ENCODE data around the gene VSIG2. TPM values are rescaled to one million over a fixed set of nuclear protein-coding genes. Genes with fewer than 3 reads are reported as not detected.

The VSIG2 gene
- total RNA-seq, 1 experiment from 2014 or later, result not detected

DNA sequence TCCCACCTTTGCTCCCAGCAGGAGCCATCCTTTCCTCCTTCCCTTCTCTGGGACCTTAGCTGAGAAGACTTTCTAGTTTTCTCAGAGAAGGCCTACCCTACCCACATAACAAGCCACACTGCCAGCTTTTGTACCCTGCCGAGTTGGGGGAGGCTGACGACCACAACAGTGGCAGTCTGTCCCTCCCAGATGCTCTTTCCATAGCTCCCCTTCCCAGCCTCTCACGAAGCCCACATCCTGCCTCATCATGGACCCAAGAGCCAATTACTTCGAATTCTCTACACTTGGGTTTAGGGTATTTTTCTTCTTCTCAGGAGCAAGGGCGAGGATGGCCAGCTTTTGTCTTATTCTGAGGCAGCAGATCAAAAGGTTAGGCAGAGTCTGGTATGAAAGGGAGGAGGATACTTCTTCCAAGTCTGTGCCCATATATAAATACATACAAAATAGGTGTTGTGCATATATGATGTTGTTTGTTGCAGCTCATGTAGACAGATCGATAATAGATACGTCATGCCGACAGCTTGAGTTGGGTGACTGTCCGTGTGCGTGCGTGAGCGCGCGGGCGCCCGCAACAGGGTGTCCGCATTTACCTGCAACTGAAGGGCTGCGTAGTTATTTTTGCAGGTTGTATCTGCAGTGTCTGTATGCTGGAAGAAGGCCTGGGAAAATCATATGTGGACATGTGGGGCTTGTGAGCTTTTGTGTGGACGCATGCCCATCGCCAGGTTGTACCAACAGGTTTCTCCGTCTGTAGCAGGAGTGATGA is 13.2 kb downstream of the VSIG2 start:
- intact Hi-C loops (cut with micrococcal nuclease; ENCODE audit: unreplicated experiment), result loop anchor here (1.0 kb wide), 5 partner anchors 8 to 66 kb away; partner anchors contain the start of genes SIAE and SPA17
- Histone ChIP-seq H3K4me3 (ENCODE audit: low read depth, low read length) (no peak overlapping the region; the same call in 1 of the 2 replicates), H3K9me3 (no peaks in the 10 kb centered on the region), H3K36me3 (ENCODE audit: control insufficient read depth, insufficient read depth, low read length) (no peaks in the 10 kb centered on the region), H3K4me1 (peaks cover 6% of the 10 kb centered on the region), H3K27me3 (replicated peaks; ENCODE audit: control insufficient read depth, insufficient read depth, low read length) (peaks cover 8% of the 10 kb centered on the region)
- ChIA-PET POLR2A (interaction anchor here (0.7 kb wide), 1 partner anchor 9 kb away, joined by 3 read pairs; no protein-coding TSS in a partner anchor), CTCF (interaction anchor here (0.7 to 2.1 kb wide), 8 partner anchors 14 to 137 kb away, joined by 3 to 12 read pairs (median 6); partner anchors contain the start of genes ESAM and TBRG1)
- peak overlapping the region; percentile 65 for H3K4me3 Mint-ChIP-seq (ENCODE audit: unreplicated experiment)
- TF ChIP-seq, protein P1, sequence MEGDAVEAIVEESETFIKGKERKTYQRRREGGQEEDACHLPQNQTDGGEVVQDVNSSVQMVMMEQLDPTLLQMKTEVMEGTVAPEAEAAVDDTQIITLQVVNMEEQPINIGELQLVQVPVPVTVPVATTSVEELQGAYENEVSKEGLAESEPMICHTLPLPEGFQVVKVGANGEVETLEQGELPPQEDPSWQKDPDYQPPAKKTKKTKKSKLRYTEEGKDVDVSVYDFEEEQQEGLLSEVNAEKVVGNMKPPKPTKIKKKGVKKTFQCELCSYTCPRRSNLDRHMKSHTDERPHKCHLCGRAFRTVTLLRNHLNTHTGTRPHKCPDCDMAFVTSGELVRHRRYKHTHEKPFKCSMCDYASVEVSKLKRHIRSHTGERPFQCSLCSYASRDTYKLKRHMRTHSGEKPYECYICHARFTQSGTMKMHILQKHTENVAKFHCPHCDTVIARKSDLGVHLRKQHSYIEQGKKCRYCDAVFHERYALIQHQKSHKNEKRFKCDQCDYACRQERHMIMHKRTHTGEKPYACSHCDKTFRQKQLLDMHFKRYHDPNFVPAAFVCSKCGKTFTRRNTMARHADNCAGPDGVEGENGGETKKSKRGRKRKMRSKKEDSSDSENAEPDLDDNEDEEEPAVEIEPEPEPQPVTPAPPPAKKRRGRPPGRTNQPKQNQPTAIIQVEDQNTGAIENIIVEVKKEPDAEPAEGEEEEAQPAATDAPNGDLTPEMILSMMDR (IDR thresholded peaks at IDR 0.05; ENCODE audit: insufficient read depth in 1 of 2, low read depth in 1 of 2, low read length in 1 of 2, severe bottlenecking in 1 of 2, unreplicated experiment in 1 of 2), result no peak
- H3K27ac Mint-ChIP-seq (ENCODE audit: unreplicated experiment), result no peak overlapping the region
- H3K27me3 Mint-ChIP-seq (ENCODE audit: insufficient read depth, unreplicated experiment), result peaks cover 47% of the 10 kb centered on the region
- DNase-seq, result no peak
- no peaks in the 10 kb centered on the region for H3K36me3 Mint-ChIP-seq (ENCODE audit: insufficient read depth, unreplicated experiment)
- H3K4me1 Mint-ChIP-seq (ENCODE audit: low read depth, unreplicated experiment), result peaks cover 6% of the 10 kb centered on the region
- H3K9me3 Mint-ChIP-seq (ENCODE audit: unreplicated experiment), result no peaks in the 10 kb centered on the region
- no TSS peak for BruUV-seq (replicated peaks)

DNA sequence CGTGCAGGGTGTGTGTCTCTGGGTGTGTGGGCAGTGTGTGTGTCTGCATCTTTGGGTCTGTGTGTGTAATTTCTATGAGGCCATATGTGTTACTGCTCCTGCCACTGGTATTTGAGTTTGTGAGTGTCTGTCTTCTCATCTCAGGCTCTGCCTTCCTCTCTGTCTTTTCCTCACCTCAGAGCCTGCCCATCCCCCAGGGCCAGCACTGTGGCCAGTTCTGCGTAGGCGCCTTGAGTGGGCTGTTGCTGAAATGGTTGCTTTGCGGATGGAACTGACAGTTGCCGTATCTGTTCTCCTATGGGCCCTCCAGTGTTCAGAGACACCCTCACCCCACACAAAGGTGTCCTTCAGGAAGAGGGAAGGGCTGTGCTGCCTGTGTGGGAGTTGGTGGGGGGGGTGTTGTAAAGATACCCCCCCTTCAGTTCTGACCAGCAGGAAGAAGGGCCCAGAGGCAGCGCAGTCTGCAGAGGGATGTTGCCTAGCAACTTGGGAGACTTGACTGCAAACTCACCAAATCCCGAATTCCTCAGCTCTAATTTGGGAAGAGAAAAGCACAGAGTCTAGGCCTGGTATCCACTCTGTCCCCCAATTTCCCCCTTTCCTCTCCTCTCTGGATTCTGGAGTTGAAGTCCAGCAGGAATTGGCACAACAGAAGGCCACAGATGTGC is 14.3 kb downstream of the VSIG2 start:
- H3K9me3 ChIP-seq, result no peaks in the 10 kb centered on the region
- no TSS peak for BruUV-seq (replicated peaks)
- intact Hi-C loops (cut with micrococcal nuclease; ENCODE audit: unreplicated experiment), result no loop called here
- H3K4me3 ChIP-seq (ENCODE audit: low read depth, low read length), result no peak overlapping the region
- DNase-seq, result no peak
- CTCF ChIA-PET, result no interaction called here
- Mint-ChIP-seq H3K9me3 (ENCODE audit: unreplicated experiment) (no peaks in the 10 kb centered on the region), H3K4me1 (ENCODE audit: low read depth, unreplicated experiment) (peaks cover 6% of the 10 kb centered on the region), H3K27me3 (ENCODE audit: insufficient read depth, unreplicated experiment) (peaks cover 46% of the 10 kb centered on the region), H3K4me3 (ENCODE audit: unreplicated experiment) (no peak overlapping the region), H3K36me3 (ENCODE audit: insufficient read depth, unreplicated experiment) (no peaks in the 10 kb centered on the region), H3K27ac (ENCODE audit: unreplicated experiment) (no peak overlapping the region)
- H3K4me1 ChIP-seq, result peaks cover 6% of the 10 kb centered on the region
- peaks cover 8% of the 10 kb centered on the region for H3K27me3 ChIP-seq (replicated peaks; ENCODE audit: control insufficient read depth, insufficient read depth, low read length)
- TF ChIP-seq, protein P1 (IDR thresholded peaks at IDR 0.05; ENCODE audit: insufficient read depth in 1 of 2, low read depth in 1 of 2, low read length in 1 of 2, severe bottlenecking in 1 of 2, unreplicated experiment in 1 of 2), result no peak
- POLR2A ChIA-PET, result interaction anchor here (0.6 kb wide), 1 partner anchor 64 kb away, joined by 4 read pairs; no protein-coding TSS in a partner anchor
- no peaks in the 10 kb centered on the region for H3K36me3 ChIP-seq (ENCODE audit: control insufficient read depth, insufficient read depth, low read length)

DNA sequence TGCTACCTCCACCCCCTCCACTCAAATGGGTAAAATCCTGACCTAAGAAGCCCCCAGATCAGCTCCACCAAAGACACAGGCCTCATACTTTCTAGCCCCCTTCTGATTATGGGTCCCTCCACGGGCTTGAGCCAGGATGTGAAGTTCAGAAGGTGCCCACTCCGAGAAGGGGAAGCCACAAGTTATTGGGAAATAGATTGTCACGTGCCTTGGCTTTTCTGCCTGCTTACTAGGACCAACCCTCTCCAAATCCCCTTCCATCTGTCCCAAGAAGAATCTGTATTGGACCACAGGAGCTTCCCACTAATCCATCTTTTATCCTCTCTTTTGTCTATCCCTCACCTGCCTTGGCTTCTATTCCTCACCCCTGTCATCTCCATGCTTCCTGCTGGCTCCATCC is 15.3 kb downstream of the VSIG2 start:
- H3K9me3 ChIP-seq, result no peaks in the 10 kb centered on the region
- ChIA-PET CTCF (interaction anchor here (0.7 kb wide), 1 partner anchor 67 kb away, joined by 3 read pairs; no protein-coding TSS in a partner anchor), POLR2A (no interaction called here)
- no peak for DNase-seq
- Mint-ChIP-seq H3K27ac (ENCODE audit: unreplicated experiment) (no peak overlapping the region), H3K4me3 (ENCODE audit: unreplicated experiment) (no peak overlapping the region), H3K36me3 (ENCODE audit: insufficient read depth, unreplicated experiment) (no peaks in the 10 kb centered on the region), H3K4me1 (ENCODE audit: low read depth, unreplicated experiment) (peaks cover 6% of the 10 kb centered on the region), H3K27me3 (ENCODE audit: insufficient read depth, unreplicated experiment) (peaks cover 43% of the 10 kb centered on the region), H3K9me3 (ENCODE audit: unreplicated experiment) (no peaks in the 10 kb centered on the region)
- H3K27me3 ChIP-seq (replicated peaks; ENCODE audit: control insufficient read depth, insufficient read depth, low read length), result peaks cover 8% of the 10 kb centered on the region
- intact Hi-C loops (cut with micrococcal nuclease; ENCODE audit: unreplicated experiment), result no loop called here
- BruUV-seq (replicated peaks), result no TSS peak
- no peaks in the 10 kb centered on the region for H3K36me3 ChIP-seq (ENCODE audit: control insufficient read depth, insufficient read depth, low read length)
- H3K4me1 ChIP-seq, result peaks cover 6% of the 10 kb centered on the region
- TF ChIP-seq, protein P1 (IDR thresholded peaks at IDR 0.05; ENCODE audit: insufficient read depth in 1 of 2, low read depth in 1 of 2, low read length in 1 of 2, severe bottlenecking in 1 of 2, unreplicated experiment in 1 of 2), result no peak
- no peak overlapping the region for H3K4me3 ChIP-seq (ENCODE audit: low read depth, low read length)
